Ascending aorta (tissue), 2 donors: ENCODE measurements around the gene UNC5C. TPM values are rescaled to one million over a fixed set of nuclear protein-coding genes. Genes with fewer than 3 reads are reported as not detected.
A peak's percentile ranks its signal among the peaks of the same experiment; 100 is the strongest.

ENCODE experiments used
- DNase-seq, 2 donors: peaks; one replicate each; pipeline ENCODE4 v3.0.0-alpha.2; 2019; ENCODE audit warnings: low spot score in 2 of 2
- H3K27ac ChIP-seq, 2 donors: fragments of 200-600 bp; sonication (generic); one replicate each; pipeline ENCODE4 v1.5.1; 2016 to 2017; ENCODE audit warnings: mild to moderate bottlenecking in 1 of 2
- H3K27me3 ChIP-seq: fragments of 200-600 bp; sonication (generic); one replicate; pipeline ENCODE4 v1.5.1; 2017
- H3K36me3 ChIP-seq, 2 donors: fragments of 200-600 bp; sonication (generic); one replicate each; pipeline ENCODE4 v1.5.1; 2016
- H3K4me1 ChIP-seq, 2 donors: fragments of 200-600 bp; sonication (generic); one replicate each; pipeline ENCODE4 v1.5.1; 2016 to 2017; ENCODE audit warnings: mild to moderate bottlenecking in 1 of 2
- H3K4me3 ChIP-seq, 2 donors: fragments of 200-600 bp; sonication (generic); one replicate each; pipeline ENCODE4 v1.5.1; 2016 to 2017; ENCODE audit warnings: mild to moderate bottlenecking in 1 of 2
- H3K9me3 ChIP-seq, 2 donors: fragments of 200-600 bp; sonication (generic); one replicate each; pipeline ENCODE4 v1.5.1; 2016
- CTCF ChIP-seq, 3 experiments: fragments of 200-600 bp in 2 of 3; fragments of 450-650 bp in 1 of 3; sonication (generic) in 2 of 3; IDR thresholded peaks; one replicate each; pipeline ENCODE4 v1.5.1; 2016 to 2019; ENCODE audit warnings: antibody characterized with exemption in 3 of 3, mild to moderate bottlenecking in 1 of 3, moderate library complexity in 1 of 3
- intact Hi-C: fragments of 100-400 bp; cut with DNase I; formaldehyde crosslinking; loops from one replicate; pipeline ENCODE4 v1.15.1; 2023
- total RNA-seq: library from RNA; depleted of rRNA; stranded (reverse); fragments of >200 nt; gene quantifications from one replicate; pipeline ENCODE4 v1.1.0, GENCODE V29; 2016

Gene UNC5C
- total RNA-seq, 1 donor from 2014 or later: 13.3 TPM

- H3K9me3 ChIP-seq: no peaks in the 10 kb centered on the region
- H3K4me1 ChIP-seq: no peaks in the 10 kb centered on the region
- no peak for TF ChIP-seq CTCF (IDR thresholded peaks at IDR 0.05)
- no peak for DNase-seq
- no peak overlapping the region for H3K4me3 ChIP-seq
- intact Hi-C loops: no loop called here
- H3K36me3 ChIP-seq: no peaks in the 10 kb centered on the region
- H3K27me3 ChIP-seq: no peaks in the 10 kb centered on the region
- no peak overlapping the region for H3K27ac ChIP-seq
Measured at GRCh38 chr4:95170176-95170575, 378.6 kb downstream of the UNC5C start.

- H3K36me3 ChIP-seq: no peaks in the 10 kb centered on the region
- intact Hi-C loops: loop anchor here (5.0 kb wide), 1 partner anchor 379 kb away; the partner anchor contains the start of gene UNC5C
- H3K4me3 ChIP-seq: no peak overlapping the region
- no peaks in the 10 kb centered on the region for H3K27me3 ChIP-seq
- H3K9me3 ChIP-seq: no peaks in the 10 kb centered on the region
- no peak overlapping the region for H3K27ac ChIP-seq
- no peak for TF ChIP-seq CTCF (IDR thresholded peaks at IDR 0.05)
- no peak for DNase-seq
- no peaks in the 10 kb centered on the region for H3K4me1 ChIP-seq
Measured at GRCh38 chr4:95167805-95168204, 381.0 kb downstream of the UNC5C start.

GRCh38 chr4:95165926-95166524 lies 382.7 kb downstream of the UNC5C start:
- Histone ChIP-seq H3K4me1 (no peaks in the 10 kb centered on the region), H3K36me3 (no peaks in the 10 kb centered on the region), H3K27ac (no peak overlapping the region), H3K4me3 (no peak overlapping the region), H3K9me3 (no peaks in the 10 kb centered on the region), H3K27me3 (no peaks in the 10 kb centered on the region)
- intact Hi-C loops: loop anchor here (5.0 kb wide), 1 partner anchor 381 kb away; the partner anchor contains the start of gene UNC5C
- no peak for DNase-seq
- peak; percentile 53 to 63 (median 54) for TF ChIP-seq CTCF (IDR thresholded peaks at IDR 0.05)

GRCh38 chr4:95162867-95163266 lies 385.9 kb downstream of the UNC5C start:
- intact Hi-C loops: no loop called here
- no peaks in the 10 kb centered on the region for H3K27me3 ChIP-seq
- no peak overlapping the region for H3K27ac ChIP-seq
- H3K36me3 ChIP-seq: no peaks in the 10 kb centered on the region
- H3K9me3 ChIP-seq: no peaks in the 10 kb centered on the region
- no peak for DNase-seq
- no peaks in the 10 kb centered on the region for H3K4me1 ChIP-seq
- H3K4me3 ChIP-seq: no peak overlapping the region
- TF ChIP-seq CTCF (IDR thresholded peaks at IDR 0.05): no peak

- Histone ChIP-seq H3K27ac (no peak overlapping the region), H3K4me1 (no peaks in the 10 kb centered on the region), H3K36me3 (no peaks in the 10 kb centered on the region), H3K4me3 (no peak overlapping the region), H3K27me3 (no peaks in the 10 kb centered on the region), H3K9me3 (no peaks in the 10 kb centered on the region)
- intact Hi-C loops: no loop called here
- DNase-seq: no peak
- no peak for TF ChIP-seq CTCF (IDR thresholded peaks at IDR 0.05)
Measured at GRCh38 chr4:95161781-95162469, 386.8 kb downstream of the UNC5C start.
